HUES64 (cell line): ENCODE results near the gene CLDN24.

ENCODE experiments used
- H3K27ac ChIP-seq: 2 replicates; pipeline ENCODE4 v1.7.0; 2013; ENCODE audit warnings: low read depth, low read length, inconsistent platforms
- H3K27me3 ChIP-seq: 2 replicates; pipeline ENCODE4 v1.6.1; 2013; ENCODE audit warnings: mild to moderate bottlenecking, low read length; ENCODE audit not compliant: insufficient read depth
- H3K36me3 ChIP-seq: 2 replicates; pipeline ENCODE4 v1.6.1; 2013; ENCODE audit warnings: mild to moderate bottlenecking, low read length; ENCODE audit not compliant: insufficient read depth
- H3K4me1 ChIP-seq: 2 replicates; pipeline ENCODE4 v1.6.1; 2013; ENCODE audit warnings: mild to moderate bottlenecking, low read length, moderate library complexity; ENCODE audit not compliant: insufficient read depth
- H3K4me3 ChIP-seq: 2 replicates; pipeline ENCODE4 v1.5.1; 2013; ENCODE audit warnings: mild to moderate bottlenecking, low read length, moderate library complexity
- H3K9ac ChIP-seq: 2 replicates; pipeline ENCODE4 v1.6.1; 2013; ENCODE audit warnings: mild to moderate bottlenecking, low read depth, low read length
- H3K9me3 ChIP-seq: 2 replicates; pipeline ENCODE4 v1.6.1; 2013; ENCODE audit warnings: low read depth, low read length; ENCODE audit not compliant: insufficient read depth
- WGBS: fragments of 150-250, 120-280 bp; methylation state at CpG from one replicate; pipeline ENCODE4 v1.1.7; 2013; ENCODE audit warnings: missing lambda C conversion rate; 5-methylcytosine and 5-hydroxymethylcytosine counted together

CLDN24 gene

DNA sequence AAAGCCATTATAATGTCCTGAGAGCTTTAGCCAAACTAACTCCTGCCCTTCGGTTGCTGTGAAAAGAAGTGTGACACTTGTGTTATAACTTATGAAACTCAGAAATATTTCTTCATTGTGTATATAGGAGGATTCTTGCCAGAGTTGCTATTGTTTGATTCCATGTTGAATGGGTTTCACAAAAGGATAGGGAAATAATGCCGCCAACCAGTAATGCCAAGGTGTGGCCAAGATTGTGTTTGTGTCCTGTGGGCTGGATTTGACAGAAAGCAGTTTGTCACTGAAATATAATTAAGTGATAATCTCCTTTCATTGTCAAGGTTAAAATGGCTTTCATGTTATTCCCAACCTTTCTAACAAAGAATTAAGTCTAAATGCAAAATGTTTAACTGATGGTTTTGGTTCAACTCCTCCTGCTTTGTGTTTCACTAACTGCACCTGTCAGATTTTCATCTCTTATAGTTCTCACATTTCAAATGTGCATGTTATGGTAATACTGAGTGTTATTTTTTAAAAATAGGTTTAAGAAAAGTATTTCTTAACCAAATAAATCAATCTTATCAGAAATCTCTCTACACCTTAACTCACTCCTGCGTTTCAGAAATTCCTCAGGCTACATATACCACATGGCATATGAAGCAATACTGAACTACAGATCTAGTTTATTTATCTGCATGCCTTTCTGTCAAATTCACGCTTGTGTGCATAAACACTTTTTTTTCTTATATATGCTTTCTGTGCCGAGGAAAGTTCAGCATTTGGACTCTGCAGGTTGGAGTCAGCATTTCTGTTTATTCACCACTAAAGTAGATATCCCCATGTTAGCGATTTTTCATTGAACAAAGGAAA lies 1.8 kb downstream of the CLDN24 start, which contains the start of gene CLDN22:
Gene CLDN22, minus strand, starts transcription at position 66 of the 849 bp plus-strand sequence. Its CDS starts 58 bp downstream, at position 8.
- H3K9ac ChIP-seq, result no peak within 1 kb of the TSS
- no peaks in the 10 kb centered on the region for H3K9me3 ChIP-seq
- no peaks in the 10 kb centered on the region for H3K4me1 ChIP-seq
- no peaks in the 10 kb centered on the region for H3K27me3 ChIP-seq
- no peak within 1 kb of the TSS for H3K4me3 ChIP-seq
- WGBS, result 98% methylated on average over 6 of the region's 6 CpGs
- H3K27ac ChIP-seq, result no peak within 1 kb of the TSS
- peaks cover 33% of the 10 kb centered on the region for H3K36me3 ChIP-seq

- no peaks in the 10 kb centered on the region for H3K9me3 ChIP-seq
- H3K27me3 ChIP-seq, result no peaks in the 10 kb centered on the region
- no peak overlapping the region for H3K27ac ChIP-seq
- no peak overlapping the region for H3K9ac ChIP-seq
- H3K4me1 ChIP-seq, result no peaks in the 10 kb centered on the region
- H3K4me3 ChIP-seq, result no peak overlapping the region
- H3K36me3 ChIP-seq, result peaks cover 50% of the 10 kb centered on the region
- 95% methylated on average over 10 of the region's 10 CpGs for WGBS
Observed at GRCh38 chr4:183318656-183319055, 3.6 kb downstream of the CLDN24 start.

DNA sequence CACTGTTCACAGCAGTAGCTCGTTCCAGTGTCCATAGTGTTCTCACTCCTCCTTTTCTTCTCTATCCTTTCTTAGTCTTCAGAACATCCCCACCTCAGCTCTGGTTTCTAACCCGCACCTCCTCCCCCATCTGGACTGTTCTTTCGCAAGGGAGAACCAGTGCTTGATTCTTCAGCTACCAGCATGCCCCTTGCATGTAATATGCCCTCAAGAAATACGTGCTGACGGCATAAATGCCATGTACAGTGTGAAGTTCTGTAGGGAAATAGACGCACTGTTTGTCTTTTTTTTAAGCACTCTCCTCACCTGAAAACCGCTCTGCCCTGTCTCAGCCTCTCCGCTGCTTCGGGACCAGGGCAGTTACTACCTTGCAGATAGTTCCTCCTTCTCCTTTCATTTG lies 7.4 kb downstream of the CLDN24 start:
- Histone ChIP-seq H3K27ac (no peak overlapping the region), H3K27me3 (no peaks in the 10 kb centered on the region), H3K36me3 (peaks cover 68% of the 10 kb centered on the region), H3K9me3 (no peaks in the 10 kb centered on the region), H3K4me1 (no peaks in the 10 kb centered on the region), H3K4me3 (no peak overlapping the region), H3K9ac (no peak overlapping the region)
- 95% methylated on average over 9 of the region's 9 CpGs for WGBS

- Histone ChIP-seq H3K36me3 (peaks cover 68% of the 10 kb centered on the region), H3K27ac (no peak overlapping the region), H3K4me1 (no peaks in the 10 kb centered on the region), H3K27me3 (no peaks in the 10 kb centered on the region), H3K4me3 (no peak overlapping the region), H3K9me3 (no peaks in the 10 kb centered on the region), H3K9ac (no peak overlapping the region)
- 97% methylated on average over 15 of the region's 15 CpGs for whole genome bisulfite sequencing
Observed at GRCh38 chr4:183314336-183314735, 7.9 kb downstream of the CLDN24 start.

GRCh38 chr4:183312841-183313240 lies 9.4 kb downstream of the CLDN24 start:
- Histone ChIP-seq H3K9ac (no peak overlapping the region), H3K4me1 (no peaks in the 10 kb centered on the region), H3K36me3 (peaks cover 72% of the 10 kb centered on the region), H3K4me3 (no peak overlapping the region), H3K27me3 (no peaks in the 10 kb centered on the region), H3K9me3 (no peaks in the 10 kb centered on the region), H3K27ac (no peak overlapping the region)
- 92% methylated on average over 5 of the region's 5 CpGs for WGBS

DNA sequence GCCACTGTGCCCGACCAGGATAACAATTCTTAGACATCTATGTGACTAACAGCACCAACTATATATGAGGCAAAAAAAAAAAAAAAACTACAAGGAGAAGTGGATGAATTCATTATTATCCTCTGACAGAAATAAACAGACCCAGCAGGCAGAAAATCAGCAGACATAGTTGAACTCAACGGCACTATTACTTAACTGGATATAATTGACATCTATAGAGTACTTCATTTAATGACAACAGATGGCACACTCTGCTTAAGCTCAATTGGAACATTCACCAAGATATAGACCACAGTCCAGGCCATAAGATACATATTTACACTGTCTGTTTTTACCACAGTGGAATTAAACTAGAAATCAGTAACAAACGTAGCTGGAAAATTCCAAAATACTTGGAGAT lies 15.4 kb downstream of the CLDN24 start:
- Histone ChIP-seq H3K27me3 (no peaks in the 10 kb centered on the region), H3K4me3 (no peak overlapping the region), H3K36me3 (peaks cover 47% of the 10 kb centered on the region), H3K27ac (no peak overlapping the region), H3K9ac (no peak overlapping the region), H3K4me1 (no peaks in the 10 kb centered on the region), H3K9me3 (no peaks in the 10 kb centered on the region)
- WGBS, result 97% methylated on average over 3 of the region's 3 CpGs

DNA sequence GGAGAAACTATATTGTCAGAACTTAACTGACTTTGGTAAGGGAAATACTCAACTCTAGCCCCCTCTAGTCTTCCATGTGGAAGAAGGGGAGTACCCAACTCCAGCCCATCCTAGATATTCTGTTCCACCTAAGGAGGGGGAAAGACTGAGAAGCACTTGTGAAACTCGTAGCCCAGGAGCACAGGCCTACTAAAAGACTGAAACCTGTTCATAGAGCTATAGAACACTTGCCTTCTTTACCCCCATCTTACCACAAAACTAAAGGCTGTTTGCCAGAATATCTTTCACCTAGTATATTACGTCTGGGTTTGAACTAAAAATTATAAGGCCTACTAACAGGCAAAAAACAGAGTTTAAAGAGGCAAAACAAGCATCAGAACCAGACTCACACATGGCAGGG lies 17.7 kb downstream of the CLDN24 start:
- H3K27me3 ChIP-seq, result no peaks in the 10 kb centered on the region
- H3K9me3 ChIP-seq, result no peaks in the 10 kb centered on the region
- H3K9ac ChIP-seq, result no peak overlapping the region
- peaks cover 60% of the 10 kb centered on the region for H3K36me3 ChIP-seq
- H3K4me3 ChIP-seq, result no peak overlapping the region
- WGBS, result 88% methylated on average over 2 of the region's 2 CpGs
- no peak overlapping the region for H3K27ac ChIP-seq
- H3K4me1 ChIP-seq, result no peaks in the 10 kb centered on the region

- Histone ChIP-seq H3K4me1 (no peaks in the 10 kb centered on the region), H3K27ac (no peak overlapping the region), H3K9me3 (no peaks in the 10 kb centered on the region), H3K36me3 (peaks cover 64% of the 10 kb centered on the region), H3K9ac (no peak overlapping the region), H3K27me3 (no peaks in the 10 kb centered on the region), H3K4me3 (no peak overlapping the region)
- WGBS, result 74% methylated on average over 4 of the region's 4 CpGs
Observed at GRCh38 chr4:183304067-183304466, 18.2 kb downstream of the CLDN24 start.

GRCh38 chr4:183303301-183303700 lies 18.9 kb downstream of the CLDN24 start:
- no peaks in the 10 kb centered on the region for H3K27me3 ChIP-seq
- no peak overlapping the region for H3K4me3 ChIP-seq
- no peaks in the 10 kb centered on the region for H3K9me3 ChIP-seq
- WGBS, result 90% methylated on average over 3 of the region's 4 CpGs
- no peaks in the 10 kb centered on the region for H3K4me1 ChIP-seq
- peaks cover 63% of the 10 kb centered on the region for H3K36me3 ChIP-seq
- no peak overlapping the region for H3K27ac ChIP-seq
- H3K9ac ChIP-seq, result no peak overlapping the region

DNA sequence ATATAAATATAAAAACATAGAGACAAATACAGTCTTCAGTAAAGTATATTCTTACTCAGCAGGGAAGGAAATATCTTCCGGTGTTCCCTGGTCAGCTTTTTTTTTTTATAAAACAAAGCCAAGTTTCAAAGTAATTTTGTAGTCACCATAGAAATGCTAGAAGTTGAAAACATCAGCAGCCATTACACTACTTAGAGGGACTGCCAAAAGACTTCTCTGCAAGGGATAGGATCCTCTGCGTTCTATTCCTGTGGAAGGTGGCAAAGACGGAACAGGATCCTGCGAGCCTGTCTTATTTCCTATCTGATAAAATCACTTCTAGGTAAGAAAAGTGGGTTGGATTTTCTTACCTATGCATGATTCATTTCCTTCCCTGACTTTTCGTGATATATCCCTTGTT lies 21.6 kb downstream of the CLDN24 start:
- Histone ChIP-seq H3K36me3 (peaks cover 71% of the 10 kb centered on the region), H3K4me3 (no peak overlapping the region), H3K4me1 (no peaks in the 10 kb centered on the region), H3K27ac (no peak overlapping the region), H3K27me3 (no peaks in the 10 kb centered on the region), H3K9me3 (no peaks in the 10 kb centered on the region), H3K9ac (no peak overlapping the region)
- WGBS, result 99% methylated on average over 4 of the region's 5 CpGs

- H3K36me3 ChIP-seq, result peaks cover 75% of the 10 kb centered on the region
- H3K27me3 ChIP-seq, result no peaks in the 10 kb centered on the region
- no peaks in the 10 kb centered on the region for H3K9me3 ChIP-seq
- H3K4me1 ChIP-seq, result no peaks in the 10 kb centered on the region
- 91% methylated on average over 6 of the region's 6 CpGs for WGBS
- H3K27ac ChIP-seq, result no peak overlapping the region
- H3K9ac ChIP-seq, result no peak overlapping the region
- H3K4me3 ChIP-seq, result no peak overlapping the region
Observed at GRCh38 chr4:183300070-183300469, 22.2 kb downstream of the CLDN24 start.
